Fibroblast of skin of left biceps (primary cell): ENCODE results near the gene THEM4.
A peak's percentile ranks its signal among the peaks of the same experiment; 100 is the strongest.
"Not testable (repeated sequence)": the region's sequence is repeated elsewhere in the genome, so short reads cannot be mapped to it uniquely, and the experiment has no call there.

Experiments
- DNase-seq, 2 experiments: peaks; one replicate each; pipeline ENCODE4 v3.0.0-alpha.2; 2013; ENCODE audit warnings: low read depth in 2 of 2

THEM4 gene

GRCh38 chr1:151893176-151893924 is 16.0 kb downstream of the THEM4 start:
- no peak for DNase-seq

GRCh38 chr1:151892190-151892589 is 17.1 kb downstream of the THEM4 start:
- no peak for DNase-seq

- DNase-seq, result no peak
Measured at GRCh38 chr1:151891512-151891911, 17.8 kb downstream of the THEM4 start.

DNA sequence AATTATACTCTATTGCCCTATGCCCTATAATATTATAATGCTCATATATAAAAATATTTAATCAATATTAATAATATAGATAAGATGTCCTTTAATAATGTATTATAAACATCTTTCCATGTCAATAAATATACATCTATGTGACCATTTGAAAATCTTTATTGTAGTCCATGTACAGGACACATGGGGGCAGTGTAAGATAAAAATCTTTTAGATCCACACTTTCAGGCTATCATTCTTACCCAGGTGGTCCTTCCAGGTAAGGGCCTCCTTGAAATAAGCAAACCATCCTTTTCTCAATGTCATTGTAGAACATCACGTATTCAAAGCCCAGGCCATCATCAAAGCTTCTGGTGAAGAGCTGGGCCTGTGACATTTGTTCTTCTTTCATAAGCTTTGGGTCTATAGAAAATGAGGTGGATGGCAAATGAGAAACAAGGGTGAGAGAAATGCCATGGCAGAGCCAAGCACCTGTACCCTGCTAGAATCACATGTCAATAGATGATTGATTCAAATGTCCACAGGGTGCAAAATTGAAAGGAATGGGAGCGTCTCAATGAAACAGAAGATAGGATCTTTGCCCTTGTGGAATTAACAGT is 20.2 kb downstream of the THEM4 start:
- DNase-seq, result no peak

GRCh38 chr1:151887028-151887427 is 22.3 kb downstream of the THEM4 start:
- DNase-seq, result no peak

DNA sequence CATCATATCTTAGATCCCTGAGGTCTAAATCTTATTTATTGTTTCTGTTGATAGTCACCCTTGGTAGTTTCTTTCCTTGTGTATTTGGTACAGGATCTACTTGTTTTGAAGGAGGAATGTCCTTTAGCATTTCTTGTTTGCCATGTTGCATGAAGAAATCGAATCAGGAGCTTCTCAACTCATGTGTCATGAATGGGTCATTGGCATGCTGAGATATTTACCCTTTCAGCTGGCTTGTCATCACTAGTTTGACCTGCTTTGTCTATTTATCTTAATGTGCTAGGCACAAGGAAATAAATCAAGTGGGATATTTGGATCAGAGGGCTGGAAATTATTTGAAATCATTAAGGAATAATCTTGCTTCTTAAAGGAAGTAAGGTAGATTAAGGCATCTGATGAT is 23.8 kb downstream of the THEM4 start:
- no peak for DNase-seq

- DNase-seq, result not testable (repeated sequence)
Measured at GRCh38 chr1:151884879-151885278, 24.4 kb downstream of the THEM4 start.

DNA sequence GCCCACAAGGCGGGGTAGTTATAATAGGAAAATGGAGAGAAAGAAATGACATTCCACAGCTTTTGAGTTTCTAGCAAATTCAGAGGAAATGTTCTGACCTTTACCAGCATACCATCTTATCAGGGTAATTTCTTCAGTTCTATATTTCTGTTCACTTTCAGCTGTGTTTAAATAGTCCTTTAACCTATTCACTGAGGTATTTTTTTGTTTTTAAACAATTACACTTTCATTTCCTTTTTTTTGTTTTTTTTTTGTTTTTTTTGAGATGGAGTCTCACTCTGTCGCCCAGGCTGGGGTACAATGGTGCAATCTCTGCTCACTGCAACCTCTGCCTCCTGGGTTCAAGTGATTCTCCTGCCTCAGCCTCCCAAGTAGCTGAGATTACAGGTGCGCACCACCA is 24.9 kb downstream of the THEM4 start:
- DNase-seq, result not testable (repeated sequence)

- DNase-seq, result not testable (repeated sequence)
Measured at GRCh38 chr1:151883898-151884297, 25.4 kb downstream of the THEM4 start.

DNA sequence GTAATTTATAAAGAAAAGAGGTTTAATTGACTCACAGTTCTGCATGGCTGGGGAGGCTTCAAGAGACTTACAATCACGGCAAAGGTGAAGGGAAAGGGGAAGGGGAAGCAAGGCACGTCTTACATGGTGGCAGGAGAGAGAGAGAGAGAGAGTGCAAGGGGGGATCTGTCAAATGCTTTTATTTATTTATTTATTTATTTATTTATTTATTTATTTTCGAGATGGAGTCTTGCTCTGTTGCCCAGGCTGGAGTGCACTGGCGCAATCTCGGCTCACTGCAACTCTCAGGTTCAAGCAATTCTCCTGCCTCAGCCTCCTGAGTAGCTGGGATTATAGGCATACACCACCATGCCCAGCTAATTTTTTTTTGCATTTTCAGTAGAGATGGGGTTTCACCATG is 26.4 kb downstream of the THEM4 start:
- DNase-seq, result not testable (repeated sequence)

GRCh38 chr1:151882466-151882865 is 26.8 kb downstream of the THEM4 start:
- DNase-seq, result no peak

GRCh38 chr1:151881479-151881878 is 27.8 kb downstream of the THEM4 start:
- no peak for DNase-seq

DNA sequence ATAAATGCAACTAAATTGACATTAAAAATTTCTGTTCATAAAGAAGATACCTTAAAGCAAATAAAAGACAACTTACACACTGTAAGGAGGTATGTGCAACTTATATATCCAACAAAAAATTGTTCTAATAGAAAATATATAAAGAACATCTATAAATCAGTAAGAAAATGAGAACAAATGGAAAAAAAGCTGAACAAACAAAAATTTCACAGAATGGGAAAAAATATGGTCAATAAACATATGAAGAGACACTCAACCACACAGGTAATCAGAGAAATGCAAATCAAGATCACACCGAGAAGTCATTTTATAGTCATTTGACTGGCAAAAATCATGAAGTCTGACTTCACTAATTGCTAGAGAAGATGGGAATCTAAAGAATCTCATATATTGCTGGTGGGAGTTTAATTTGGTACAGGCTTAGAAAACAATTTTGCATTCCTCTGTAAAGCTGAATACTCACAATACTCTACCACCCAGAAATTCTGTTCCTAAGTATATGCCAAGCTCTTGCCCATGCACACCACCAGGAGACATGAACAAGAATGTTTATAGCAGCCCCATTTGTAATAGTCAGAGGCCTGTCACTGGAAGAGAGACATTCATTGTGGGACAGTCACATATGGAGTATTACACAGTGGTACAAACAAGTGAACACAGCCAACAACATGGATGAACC is 33.8 kb downstream of the THEM4 start:
- no peak for DNase-seq

GRCh38 chr1:151872776-151873175 is 36.5 kb downstream of the THEM4 start:
- not testable (repeated sequence) for DNase-seq

GRCh38 chr1:151871284-151872030 is 37.9 kb downstream of the THEM4 start:
- DNase-seq, result no peak

GRCh38 chr1:151868486-151868885 is 40.8 kb downstream of the THEM4 start:
- no peak for DNase-seq

DNA sequence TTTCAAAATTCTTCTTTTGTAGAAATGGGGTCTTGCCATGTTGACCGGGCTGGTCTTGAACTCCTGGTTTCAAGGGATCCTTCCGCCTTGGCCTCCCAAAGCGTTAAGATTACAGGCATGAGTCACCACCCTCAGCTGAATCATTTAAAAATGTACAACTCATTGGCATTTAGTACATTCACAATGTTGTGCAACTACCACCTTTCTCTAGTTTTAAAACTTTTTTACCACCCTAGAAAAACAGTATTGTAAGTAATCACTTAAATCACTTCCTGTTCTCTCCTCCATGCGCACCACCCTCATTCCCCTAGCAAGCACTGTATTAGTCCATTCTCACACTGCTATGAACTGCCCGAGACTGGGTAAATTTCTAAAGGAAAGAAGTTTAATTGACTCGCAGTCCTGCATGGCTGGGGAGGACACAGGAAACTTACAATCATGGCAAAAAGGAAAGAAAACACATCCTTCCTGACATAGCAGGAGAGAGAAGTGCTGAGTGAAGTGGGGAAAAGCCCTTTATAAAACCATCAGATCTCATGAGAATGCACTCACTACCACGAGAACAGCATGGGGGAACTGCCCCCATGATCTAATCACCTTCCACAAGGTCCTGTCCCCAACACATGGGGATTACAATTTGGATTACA is 41.4 kb downstream of the THEM4 start:
- DNase-seq, result peak in 1 of 2 experiments; percentile 12

- DNase-seq, result no peak
Measured at GRCh38 chr1:151867321-151867720, 42.0 kb downstream of the THEM4 start.

DNA sequence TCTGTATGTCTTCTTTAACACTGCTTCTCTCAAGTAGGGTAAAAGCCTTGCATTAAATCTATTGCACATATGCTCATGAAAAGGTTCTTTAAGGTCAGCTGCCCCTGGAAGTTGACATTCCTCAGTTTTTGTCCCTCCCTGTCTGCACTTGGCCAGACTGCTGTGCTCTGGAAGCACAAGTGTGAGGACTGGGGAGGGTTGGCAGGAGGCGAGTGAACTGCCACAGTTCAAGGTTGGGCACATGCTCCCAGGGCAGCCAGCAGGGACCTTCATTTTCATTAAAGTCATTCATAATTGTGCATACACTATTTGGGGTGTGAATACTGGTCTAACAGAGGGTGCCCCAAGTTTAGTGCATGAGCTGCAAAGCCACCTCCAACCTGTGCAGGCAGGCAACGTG is 44.9 kb downstream of the THEM4 start:
- DNase-seq, result no peak

DNA sequence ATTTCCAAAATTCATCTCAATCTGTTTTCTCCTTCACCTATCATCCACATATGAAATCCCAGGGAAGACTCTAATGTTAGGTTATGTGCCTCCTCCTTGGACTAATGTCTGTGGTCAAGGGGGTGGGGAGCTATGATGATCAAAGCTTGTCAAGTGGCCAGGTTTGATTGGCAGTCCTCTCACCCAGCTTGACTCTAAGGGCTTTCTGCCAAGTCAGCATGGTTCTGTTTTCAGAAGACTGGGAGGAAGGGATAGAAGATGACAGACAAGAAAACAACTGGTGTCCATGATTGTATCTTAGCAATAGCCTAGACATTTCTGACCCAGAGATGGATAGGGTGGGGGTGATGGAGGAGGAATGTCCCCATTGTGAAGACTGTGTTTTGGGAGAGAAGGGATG is 46.7 kb downstream of the THEM4 start:
- no peak for DNase-seq

- DNase-seq, result no peak
Measured at GRCh38 chr1:151860504-151861187, 48.7 kb downstream of the THEM4 start.
